AML-193 (cell line): ENCODE results near the gene ZNF687.
"Not testable (repeated sequence)": the region's sequence is repeated elsewhere in the genome, so short reads cannot be mapped to it uniquely, and the experiment has no call there.

Source experiments
- DNase-seq, 2 experiments: peaks; one replicate each; lab custom pipeline; 2025; lab: John Stamatoyannopoulos, UW

The ZNF687 gene

GRCh38 chr1:151281969-151282882 lies at the start of gene ZNF687:
Gene ZNF687 (plus strand): TSS chr1:151282299. CDS start chr1:151286292, 3,993 bp downstream.
- DNase-seq, result peak; percentile 98 to 99

DNA sequence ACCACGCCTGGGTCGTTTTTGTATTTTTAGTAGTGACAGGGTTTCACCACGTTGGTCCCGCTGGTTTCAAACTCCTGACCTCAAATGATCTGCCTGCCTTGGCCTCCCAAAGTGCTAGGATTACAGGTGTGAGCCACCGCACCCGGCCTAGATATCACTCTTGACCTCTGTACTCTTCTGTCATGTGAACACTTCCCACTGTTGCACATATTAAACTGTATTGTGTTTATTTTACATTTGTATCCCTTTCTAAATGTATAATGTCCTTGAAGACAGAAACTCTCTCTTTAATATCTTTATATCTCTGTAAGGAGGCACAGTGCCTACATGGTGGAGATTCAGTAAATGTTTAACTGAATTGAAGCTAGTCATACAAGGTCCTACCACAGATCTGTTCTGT lies 46.9 kb upstream of the ZNF687 start:
- DNase-seq, result no peak

DNA sequence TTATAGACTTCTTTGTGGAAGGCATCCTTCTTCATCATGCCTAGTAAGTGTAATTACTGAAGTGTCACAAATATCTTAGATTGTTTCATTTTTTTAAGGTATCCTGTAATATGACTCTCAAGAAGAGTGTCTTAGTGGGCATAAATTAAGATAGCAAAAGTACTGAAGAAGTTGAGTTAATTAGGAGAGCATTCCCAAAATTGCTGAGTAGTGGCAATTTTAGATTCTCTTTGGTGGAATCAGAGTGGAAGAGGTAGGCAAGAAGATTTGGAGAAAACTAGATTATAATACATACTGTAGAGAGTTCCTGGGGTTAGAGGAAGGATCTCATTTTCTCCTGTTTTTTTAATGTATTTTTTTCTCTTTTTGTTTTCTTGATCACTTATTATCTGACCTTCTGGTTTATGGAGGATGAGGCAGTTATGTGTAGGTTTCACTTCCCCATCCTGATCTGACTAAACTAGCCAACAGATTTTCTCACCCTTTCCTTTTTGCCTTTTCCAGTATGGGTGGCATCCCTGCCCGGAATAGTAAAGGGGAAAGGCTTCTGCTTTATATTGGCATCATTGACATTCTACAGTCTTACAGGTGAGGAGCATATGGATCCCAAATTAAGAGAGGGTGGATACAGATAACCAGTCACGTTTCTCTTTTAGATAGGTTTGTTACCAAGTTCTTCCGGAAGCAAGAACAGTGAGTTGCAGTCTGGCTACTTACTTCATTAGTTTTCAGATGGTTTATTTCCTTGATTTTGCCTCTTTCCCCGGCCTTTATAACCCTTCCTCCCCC lies 44.2 kb upstream of the ZNF687 start:
- no peak for DNase-seq

DNA sequence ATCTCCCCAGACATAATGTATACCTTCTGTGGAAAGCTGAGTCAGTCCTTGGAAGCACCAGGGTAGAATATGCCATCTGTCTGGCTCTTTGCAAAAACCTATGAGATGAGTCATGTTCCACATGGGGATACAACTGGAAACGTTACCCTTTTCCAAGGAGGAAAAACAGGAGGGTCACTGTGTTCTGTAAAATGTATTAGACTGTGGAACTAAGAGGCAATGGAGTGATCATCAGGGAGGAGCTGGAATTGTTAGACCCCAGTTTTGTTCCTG lies 43.7 kb upstream of the ZNF687 start:
- DNase-seq, result no peak

DNA sequence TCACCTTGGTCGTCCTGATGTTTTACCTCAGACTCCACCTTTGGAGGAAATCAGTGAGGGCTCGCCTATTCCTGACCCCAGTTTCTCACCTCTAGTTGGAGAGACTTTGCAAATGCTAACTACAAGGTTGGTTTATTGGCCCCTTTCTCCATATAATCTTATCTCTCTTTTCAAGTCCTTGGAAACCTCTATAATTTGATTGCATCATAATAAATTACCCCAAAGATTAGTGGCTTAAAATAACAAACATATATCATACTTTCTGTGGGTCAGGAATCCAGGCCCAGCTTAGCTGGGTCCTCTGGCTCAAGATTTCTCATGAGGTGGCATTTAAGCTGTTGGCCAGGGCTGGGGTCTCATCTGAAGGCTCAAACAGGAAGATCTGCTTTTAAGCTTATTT lies 39.7 kb upstream of the ZNF687 start:
- DNase-seq, result no peak

- DNase-seq, result no peak
Observed at GRCh38 chr1:151243683-151244216, 38.3 kb upstream of the ZNF687 start.

DNA sequence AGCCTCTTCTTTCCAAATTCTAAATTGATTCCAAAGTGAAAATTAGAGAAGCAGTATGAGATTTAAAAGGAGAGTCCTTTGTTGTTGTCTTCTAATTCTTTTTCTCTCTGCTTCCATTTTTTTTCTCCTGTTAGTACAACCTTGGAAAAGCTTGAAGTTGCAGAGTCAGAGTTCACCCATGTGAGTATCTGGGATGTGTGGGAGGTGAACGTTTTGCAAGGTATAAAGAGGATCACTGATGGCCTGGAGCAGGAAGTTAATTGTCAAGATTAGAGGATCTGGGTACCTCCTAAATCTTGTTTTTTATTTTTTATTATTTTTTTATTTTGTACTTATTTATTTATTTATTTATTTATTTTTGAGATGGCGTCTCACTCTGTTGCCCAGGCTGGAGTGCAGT lies 35.3 kb upstream of the ZNF687 start:
- DNase-seq, result no peak

- DNase-seq, result peak; percentile 89 to 91
Observed at GRCh38 chr1:151251656-151252470, 30.2 kb upstream of the ZNF687 start.

DNA sequence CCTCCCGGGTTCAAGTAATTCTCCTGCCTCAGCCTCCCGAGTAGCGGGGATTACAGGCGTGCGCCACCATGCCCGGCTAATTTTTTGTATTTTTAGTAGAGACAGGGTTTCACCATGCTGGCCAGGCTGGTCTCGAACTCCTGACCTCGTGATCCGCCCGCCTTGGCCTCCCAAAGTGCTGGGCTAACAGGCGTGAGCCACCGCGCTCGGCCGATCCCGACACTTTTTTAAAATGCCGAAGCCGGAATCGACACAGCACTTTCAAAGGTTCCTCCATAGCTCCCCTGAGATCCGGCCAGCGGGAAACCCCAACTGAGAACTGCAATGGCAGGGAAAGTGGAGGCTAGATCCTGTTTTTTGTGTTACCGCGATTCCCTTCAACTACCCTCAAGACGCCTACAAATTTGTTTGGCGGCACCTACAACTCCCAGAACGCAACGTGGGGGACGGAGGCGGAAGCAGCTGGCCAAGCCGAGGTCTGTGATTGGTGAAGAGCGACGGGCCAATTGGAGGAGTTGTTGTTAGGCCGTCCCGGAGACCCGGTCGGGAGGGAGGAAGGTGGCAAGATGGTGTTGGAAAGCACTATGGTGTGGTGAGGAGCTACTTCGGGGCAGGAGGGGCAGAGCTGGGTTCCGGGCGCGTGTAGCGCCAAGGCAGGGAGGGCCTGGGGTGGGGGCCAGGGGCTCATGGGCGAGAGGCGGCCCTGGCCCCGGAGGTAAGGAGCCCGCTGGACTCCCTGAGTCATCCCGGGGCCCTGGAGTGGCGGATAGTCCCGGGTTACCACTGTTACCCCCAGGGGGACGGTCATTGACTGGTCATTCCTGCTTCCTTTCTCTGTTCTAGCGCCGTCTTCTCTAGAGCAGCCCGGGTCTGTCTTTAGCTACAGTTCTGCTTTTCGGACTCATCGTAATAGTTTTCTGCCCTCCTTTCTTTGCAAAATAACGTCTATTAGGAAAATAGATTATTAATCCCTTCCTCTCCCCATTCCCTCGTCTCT lies 27.6 kb upstream of the ZNF687 start, which contains the start of gene PSMD4:
Gene PSMD4 (plus strand): TSS at position 518 of the 997 bp plus-strand sequence. CDS start 49 bp downstream, at position 567.
- DNase-seq, result peak; percentile 93 to 94

DNA sequence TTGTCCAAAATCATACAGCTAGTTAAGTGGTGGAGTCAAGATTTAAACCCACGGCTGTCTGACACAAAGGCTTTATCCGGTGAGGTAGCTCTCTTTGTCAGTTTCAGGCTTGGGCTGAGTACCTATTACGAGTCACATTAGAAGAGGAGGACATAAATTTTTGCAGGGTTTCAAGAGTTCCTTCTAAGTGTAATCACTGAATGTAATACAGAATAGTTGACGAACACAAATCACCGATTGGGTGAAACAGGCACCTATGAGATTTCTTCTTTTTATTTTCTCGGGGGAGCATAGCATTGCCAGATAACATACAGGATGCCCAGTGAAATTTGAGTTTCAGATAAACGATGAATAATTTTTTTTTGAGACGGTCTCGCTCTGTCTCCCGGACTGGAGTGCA lies 26.7 kb upstream of the ZNF687 start:
- no peak for DNase-seq

DNA sequence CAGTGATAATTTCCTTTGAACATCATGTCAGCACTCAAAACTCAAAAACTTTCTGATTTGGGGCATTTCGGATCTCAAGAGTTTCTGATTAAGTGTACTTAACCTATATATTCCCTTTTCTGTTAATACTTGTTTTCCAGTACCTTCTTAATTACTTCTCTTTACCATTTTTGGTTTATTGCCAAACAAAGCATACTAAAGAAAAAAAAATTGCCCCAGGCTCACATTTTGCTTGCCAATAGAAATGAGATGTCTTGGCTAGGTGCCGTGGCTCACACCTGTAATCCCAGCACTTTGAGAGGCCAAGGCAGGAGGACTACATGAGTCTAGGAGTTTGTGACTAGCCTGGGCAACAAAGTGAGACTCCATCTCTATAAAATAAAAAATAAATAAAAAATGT lies 22.7 kb upstream of the ZNF687 start:
- no peak for DNase-seq

DNA sequence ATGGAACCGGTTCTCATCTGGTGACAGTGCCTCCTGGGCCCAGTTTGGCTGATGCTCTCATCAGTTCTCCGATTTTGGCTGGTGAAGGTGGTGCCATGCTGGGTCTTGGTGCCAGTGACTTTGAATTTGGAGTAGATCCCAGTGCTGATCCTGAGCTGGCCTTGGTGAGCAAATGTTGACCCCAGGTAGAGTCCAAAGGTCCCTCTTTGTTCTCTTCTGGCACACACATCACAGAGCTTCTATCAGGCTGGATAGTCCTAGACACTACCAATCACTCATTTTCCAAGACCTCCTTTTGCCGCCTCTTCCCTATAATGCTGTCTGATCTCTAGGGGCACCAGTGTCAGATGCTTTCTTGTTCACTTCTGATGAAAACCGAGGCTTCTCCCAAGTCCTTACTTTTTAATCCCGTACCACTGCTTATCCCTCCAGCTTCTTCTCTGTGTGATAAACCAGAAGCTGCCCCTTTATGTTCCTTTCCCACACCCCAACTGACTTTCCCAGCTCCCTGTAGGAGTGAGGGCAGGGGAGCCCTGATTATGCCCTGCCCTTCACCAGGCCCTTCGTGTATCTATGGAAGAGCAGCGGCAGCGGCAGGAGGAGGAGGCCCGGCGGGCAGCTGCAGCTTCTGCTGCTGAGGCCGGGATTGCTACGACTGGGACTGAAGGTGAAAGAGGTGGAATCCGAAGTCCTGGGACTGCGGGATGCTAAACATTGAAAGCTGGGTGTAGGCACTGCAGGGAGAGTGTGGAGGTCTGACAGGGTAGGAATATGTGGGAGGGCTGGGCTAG lies 16.5 kb upstream of the ZNF687 start:
- no peak for DNase-seq

GRCh38 chr1:151266315-151266714 lies 15.8 kb upstream of the ZNF687 start:
- no peak for DNase-seq

DNA sequence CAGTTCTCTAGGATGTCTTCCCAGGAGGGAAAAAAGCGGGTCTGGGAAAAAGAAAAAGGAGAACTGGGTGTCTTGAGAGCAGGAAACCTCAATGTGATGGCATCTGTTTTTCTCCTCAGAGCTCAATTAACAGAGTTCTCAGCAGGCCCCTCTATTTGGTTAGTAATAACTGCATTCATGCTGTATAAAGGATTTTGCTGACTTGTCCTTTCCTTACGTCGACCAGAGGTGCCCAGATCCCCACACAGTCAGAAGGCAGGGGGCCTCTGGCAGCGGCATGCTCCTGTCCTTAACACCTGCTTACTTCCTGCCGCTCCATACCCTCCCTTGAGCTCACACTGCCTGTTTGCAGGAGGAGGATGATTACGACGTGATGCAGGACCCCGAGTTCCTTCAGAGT lies 15.3 kb upstream of the ZNF687 start:
- DNase-seq, result no peak

DNA sequence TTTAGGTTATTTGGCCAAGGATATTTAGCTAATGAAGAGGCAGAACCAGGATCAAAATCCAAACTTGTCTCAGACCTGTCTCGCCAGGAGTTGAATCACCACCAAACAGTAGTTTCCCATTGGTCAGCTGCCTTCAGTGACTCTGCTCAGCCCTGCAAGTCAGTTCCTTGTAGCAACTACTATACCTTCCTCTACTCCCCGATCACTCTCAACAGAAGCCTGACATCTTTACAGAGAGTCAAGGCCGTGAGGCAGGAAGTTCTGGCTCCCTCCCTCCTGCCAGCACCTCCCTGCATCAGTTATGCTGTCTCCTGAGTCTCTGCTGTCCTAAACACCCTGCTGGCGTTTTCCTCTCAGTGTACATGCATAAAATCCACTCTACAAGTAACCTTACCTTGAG lies 14.3 kb upstream of the ZNF687 start:
- no peak for DNase-seq

DNA sequence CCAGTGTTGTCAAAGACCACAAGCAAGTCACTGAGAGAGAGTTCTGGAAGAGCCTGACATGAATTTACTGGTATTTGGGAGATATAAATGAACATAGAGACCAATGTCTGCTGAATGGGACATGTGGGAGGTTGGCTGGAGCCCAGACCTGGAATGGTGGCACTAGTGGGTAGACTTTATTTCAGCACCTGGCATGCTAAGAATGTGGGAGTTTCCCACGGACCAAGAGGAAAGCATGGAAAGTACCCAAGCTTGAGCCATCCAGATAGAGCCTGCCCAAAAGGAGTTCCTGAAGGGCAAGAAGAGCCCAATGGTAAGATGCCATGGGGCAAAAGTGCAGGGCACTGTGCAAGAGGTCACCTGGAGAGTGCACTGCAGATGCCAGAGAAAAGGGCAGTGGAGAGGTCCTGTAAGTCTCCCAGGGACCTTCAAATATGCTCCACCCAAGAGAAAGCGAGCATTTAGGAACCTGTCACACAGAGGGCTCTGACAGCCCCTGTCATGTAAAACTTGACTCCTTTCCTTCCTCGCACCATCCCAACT lies 8.1 kb upstream of the ZNF687 start:
- DNase-seq, result no peak

DNA sequence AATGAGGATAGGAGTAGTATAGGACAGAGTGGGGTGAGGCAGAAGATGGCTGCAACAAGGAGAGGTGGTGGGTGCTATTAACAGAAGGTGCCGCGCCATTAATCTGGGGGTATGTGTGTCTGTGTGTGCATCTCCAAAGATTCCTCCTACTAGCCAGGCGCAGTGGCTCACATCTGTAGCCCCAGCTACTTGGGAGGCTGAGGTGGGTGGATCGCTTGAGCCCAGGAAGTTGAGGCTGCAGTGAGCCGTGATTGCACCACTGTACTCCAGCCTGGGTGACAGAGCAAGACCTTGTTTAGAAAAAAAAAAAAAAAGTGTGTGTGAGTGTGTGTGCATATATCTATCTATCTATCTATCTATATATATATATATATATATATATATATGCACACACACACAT lies 6.8 kb upstream of the ZNF687 start:
- not testable (repeated sequence) for DNase-seq

- DNase-seq, result peak; percentile 91 to 95
Observed at GRCh38 chr1:151277249-151277648, 4.8 kb upstream of the ZNF687 start.

- peak; percentile 91 to 92 for DNase-seq
Observed at GRCh38 chr1:151281225-151281968, 702 bp upstream of the ZNF687 start.
